Fibroblast of lung (primary cell): ENCODE data around the gene NOXO1. TPM values are rescaled to one million over a fixed set of nuclear protein-coding genes. Genes with fewer than 3 reads are reported as not detected.
A peak's percentile ranks its signal among the peaks of the same experiment; 100 is the strongest.
"Not testable (repeated sequence)": the region's sequence is repeated elsewhere in the genome, so short reads cannot be mapped to it uniquely, and the experiment has no call there.

Source experiments
- DNase-seq, 2 donors: peaks; one replicate each; pipeline versions ENCODE4 v3.0.0 to v3.0.0-alpha.2; 2010; ENCODE audit warnings: low read depth in 2 of 2
- H2AFZ ChIP-seq: 2 replicates; pipeline ENCODE4 v1.5.1; 2012; ENCODE audit warnings: low read length, control low read depth, inconsistent platforms
- H3K27ac ChIP-seq: 2 replicates; pipeline ENCODE4 v1.5.1; 2011; ENCODE audit warnings: low read length, control low read depth; ENCODE audit not compliant: insufficient read depth
- H3K27me3 ChIP-seq: 2 replicates; pipeline ENCODE4 v1.5.1; 2011; ENCODE audit warnings: mild to moderate bottlenecking, low read length; ENCODE audit not compliant: control insufficient read depth, insufficient read depth
- H3K36me3 ChIP-seq: 2 replicates; pipeline ENCODE4 v1.5.1; 2011; ENCODE audit warnings: low read length; ENCODE audit not compliant: control insufficient read depth, insufficient read depth
- H3K4me1 ChIP-seq: 2 replicates; pipeline ENCODE4 v1.5.1; 2011; ENCODE audit warnings: low read length; ENCODE audit not compliant: control insufficient read depth, insufficient read depth; ENCODE audit errors: extremely low read depth
- H3K4me2 ChIP-seq: 2 replicates; pipeline ENCODE4 v1.5.1; 2011; ENCODE audit warnings: low read length, control low read depth; ENCODE audit not compliant: insufficient read depth; ENCODE audit errors: extremely low read depth
- H3K4me3 ChIP-seq, 4 experiments: fragments of 200-600 bp in 1 of 4; sonication (generic) in 1 of 4; replicated peaks in 1 of 4; 2 replicates each; pipeline ENCODE4 v1.5.1; 2011 to 2016; ENCODE audit warnings: low read length in 4 of 4, low read depth in 3 of 4, mild to moderate bottlenecking in 3 of 4, control low read depth in 2 of 4, inconsistent platforms in 1 of 4, mixed read lengths in 1 of 4; ENCODE audit not compliant: insufficient read depth in 1 of 4; ENCODE audit errors: control extremely low read depth in 1 of 4
- H3K79me2 ChIP-seq: 2 replicates; pipeline ENCODE4 v1.5.1; 2012; ENCODE audit warnings: mild to moderate bottlenecking, low read length, inconsistent platforms; ENCODE audit not compliant: control insufficient read depth, insufficient read depth
- H3K9ac ChIP-seq: 2 replicates; pipeline ENCODE4 v1.5.1; 2011; ENCODE audit warnings: mild to moderate bottlenecking, low read length, control low read depth; ENCODE audit not compliant: insufficient read depth
- H3K9me3 ChIP-seq: 2 replicates; pipeline ENCODE4 v1.5.1; 2012; ENCODE audit warnings: low read depth, low read length; ENCODE audit not compliant: control insufficient read depth, insufficient read depth
- H4K20me1 ChIP-seq: 2 replicates; pipeline ENCODE4 v1.5.1; 2011; ENCODE audit warnings: low read length; ENCODE audit not compliant: control insufficient read depth, insufficient read depth; ENCODE audit errors: extremely low read depth
- EZH2 ChIP-seq: IDR thresholded peaks from 2 replicates; pipeline ENCODE4 v1.5.1; 2012; ENCODE audit warnings: low read length, control low read depth, mild to moderate bottlenecking; ENCODE audit errors: missing control alignments
- polyA plus RNA-seq, 2 donors: library from polyadenylated mRNA; depleted of rRNA in 1 of 2; stranded (reverse) in 1 of 2; unstranded in 1 of 2; fragments of >200 nt; gene quantifications; 2 replicates each; pipeline ENCODE4 v1.2.1, GENCODE V29; 2011 to 2012; ENCODE audit warnings: missing spikeins in 1 of 2
- total RNA-seq: library from RNA; depleted of rRNA; stranded (reverse); fragments of >200 nt; gene quantifications from 2 replicates; pipeline ENCODE4 v1.2.1, GENCODE V29; 2014
- TF ChIP-seq, protein P1 (sequence below), 2 donors: IDR thresholded peaks in 1 of 2; conservative IDR thresholded peaks in 1 of 2; 1 replicate in 1 of 2; 2 replicates in 1 of 2; pipeline ENCODE4 v1.5.1; 2011 to 2012; ENCODE audit warnings: low read length in 2 of 2, control low read depth in 1 of 2, inconsistent platforms in 1 of 2, low read depth in 1 of 2, mild to moderate bottlenecking in 1 of 2

Gene NOXO1
- total and polyA plus RNA-seq, 2 donors (not counting 1 experiment from before 2014, with no cell fraction given), result 0.03 TPM; not detected in 1

DNA sequence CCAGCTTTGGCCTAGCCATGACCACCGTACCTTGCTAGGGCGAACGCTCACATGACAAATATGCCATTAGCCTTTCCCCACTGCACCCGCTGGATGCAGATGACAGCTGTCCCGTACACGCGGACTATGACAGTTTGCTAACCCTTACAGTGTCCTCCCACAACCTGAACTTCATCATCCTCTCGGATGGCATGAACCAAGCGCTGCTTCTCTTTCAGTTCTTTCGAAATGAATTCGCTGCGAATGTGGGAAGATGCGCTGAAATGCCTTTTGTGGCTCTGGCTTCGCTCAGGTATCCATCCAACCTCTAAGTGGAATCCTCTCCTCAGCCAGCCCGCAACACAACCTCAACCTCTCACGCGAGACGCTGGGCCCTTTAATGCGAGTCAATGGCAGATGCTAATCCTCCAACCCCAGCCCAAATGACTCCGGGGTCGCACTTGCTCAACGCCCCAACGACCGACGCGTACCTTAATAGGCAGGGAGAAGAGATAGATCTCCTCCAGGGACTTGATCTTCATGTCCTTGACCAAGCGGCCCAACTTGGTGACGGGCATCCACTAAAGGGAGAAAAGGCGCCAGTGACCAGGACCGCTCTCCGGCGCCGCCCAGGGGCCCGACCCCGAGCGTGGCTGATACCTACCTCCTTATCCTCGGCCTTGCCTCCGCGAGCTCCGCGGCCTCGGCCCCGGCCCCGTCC, 17.3 kb downstream of the NOXO1 start:
- Histone ChIP-seq H3K9ac (peak overlapping the region; percentile 98), H3K9me3 (no peaks in the 10 kb centered on the region), H2AFZ (no peak overlapping the region), H3K4me1 (peaks cover 9% of the 10 kb centered on the region), H3K4me3 (peak overlapping the region; percentile 79 to 99 (median 86)), H3K36me3 (peaks cover 26% of the 10 kb centered on the region), H3K27me3 (no peaks in the 10 kb centered on the region), H3K27ac (peak overlapping the region; percentile 96), H3K4me2 (peak overlapping the region; percentile 90), H4K20me1 (no peaks in the 10 kb centered on the region), H3K79me2 (peaks cover 52% of the 10 kb centered on the region)
- peak in 1 of 2 donors; percentile 34 for DNase-seq
- TF ChIP-seq, protein P1, sequence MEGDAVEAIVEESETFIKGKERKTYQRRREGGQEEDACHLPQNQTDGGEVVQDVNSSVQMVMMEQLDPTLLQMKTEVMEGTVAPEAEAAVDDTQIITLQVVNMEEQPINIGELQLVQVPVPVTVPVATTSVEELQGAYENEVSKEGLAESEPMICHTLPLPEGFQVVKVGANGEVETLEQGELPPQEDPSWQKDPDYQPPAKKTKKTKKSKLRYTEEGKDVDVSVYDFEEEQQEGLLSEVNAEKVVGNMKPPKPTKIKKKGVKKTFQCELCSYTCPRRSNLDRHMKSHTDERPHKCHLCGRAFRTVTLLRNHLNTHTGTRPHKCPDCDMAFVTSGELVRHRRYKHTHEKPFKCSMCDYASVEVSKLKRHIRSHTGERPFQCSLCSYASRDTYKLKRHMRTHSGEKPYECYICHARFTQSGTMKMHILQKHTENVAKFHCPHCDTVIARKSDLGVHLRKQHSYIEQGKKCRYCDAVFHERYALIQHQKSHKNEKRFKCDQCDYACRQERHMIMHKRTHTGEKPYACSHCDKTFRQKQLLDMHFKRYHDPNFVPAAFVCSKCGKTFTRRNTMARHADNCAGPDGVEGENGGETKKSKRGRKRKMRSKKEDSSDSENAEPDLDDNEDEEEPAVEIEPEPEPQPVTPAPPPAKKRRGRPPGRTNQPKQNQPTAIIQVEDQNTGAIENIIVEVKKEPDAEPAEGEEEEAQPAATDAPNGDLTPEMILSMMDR (conservative IDR thresholded peaks at IDR 0.05 in 1 of 2, IDR thresholded peaks at IDR 0.05 in 1 of 2; ENCODE audit: low read depth in 1 of 2, low read length in 2 of 2), result no peak
- TF ChIP-seq EZH2, result no peak

GRCh38 chr16:1962161-1963153, 18.8 kb downstream of the NOXO1 start:
- peaks cover 52% of the 10 kb centered on the region for H3K79me2 ChIP-seq
- peaks cover 26% of the 10 kb centered on the region for H3K36me3 ChIP-seq
- not testable (repeated sequence) for H2AFZ ChIP-seq, H4K20me1 ChIP-seq, DNase-seq, H3K9me3 ChIP-seq, H3K27me3 ChIP-seq, H3K4me1 ChIP-seq, H3K27ac ChIP-seq, H3K9ac ChIP-seq
- peak overlapping the region; percentile 85 for H3K4me2 ChIP-seq
- H3K4me3 ChIP-seq, result peak overlapping the region; percentile 79 to 99 (median 86)

GRCh38 chr16:1961651-1962067, 19.6 kb downstream of the NOXO1 start:
- Histone ChIP-seq H3K9me3 (no peaks in the 10 kb centered on the region), H4K20me1 (no peaks in the 10 kb centered on the region), H3K27me3 (no peaks in the 10 kb centered on the region), H3K9ac (no peak overlapping the region), H3K27ac (no peak overlapping the region), H3K4me2 (no peak overlapping the region), H3K4me3 (no peak overlapping the region), H2AFZ (no peak overlapping the region), H3K36me3 (peaks cover 26% of the 10 kb centered on the region), H3K4me1 (peaks cover 9% of the 10 kb centered on the region), H3K79me2 (peaks cover 52% of the 10 kb centered on the region)
- TF ChIP-seq, protein P1 (conservative IDR thresholded peaks at IDR 0.05 in 1 of 2, IDR thresholded peaks at IDR 0.05 in 1 of 2; ENCODE audit: low read depth in 1 of 2, low read length in 2 of 2), result no peak
- TF ChIP-seq EZH2, result no peak
- no peak for DNase-seq
